WTC11 (cell line): ENCODE results near the gene PNCK. TPM values are rescaled to one million over a fixed set of nuclear protein-coding genes. Genes with fewer than 3 reads are reported as not detected.
A peak's percentile ranks its signal among the peaks of the same experiment; 100 is the strongest.

Experiments
- ATAC-seq: fragments of 200-7000 bp; cut with Tn5 transposase; 2 replicates; pipeline ENCODE4 v1.10.0; 2021; ENCODE audit warnings: mild to moderate bottlenecking, moderate library complexity
- CTCF ChIA-PET: fragments of 300-600 bp; sonication (Branson Sonifier 250); formaldehyde crosslinking; loops from one replicate; lab custom pipeline; 2021; ENCODE audit warnings: antibody characterized with exemption; lab: Charles Lee
- POLR2A ChIA-PET: fragments of 350-600 bp; sonication (Branson Sonifier 250); formaldehyde crosslinking; loops from one replicate; lab custom pipeline; 2021; ENCODE audit warnings: antibody characterized with exemption; lab: Charles Lee
- DNase-seq: peaks from one replicate; pipeline ENCODE4 v3.0.0; 2021; ENCODE audit warnings: low spot score
- H3K27ac Mint-ChIP-seq: 2 replicates; pipeline ENCODE4 v1.8.0; 2021; ENCODE audit warnings: mixed read lengths
- H3K27me3 Mint-ChIP-seq: 2 replicates; pipeline ENCODE4 v1.8.0; 2021; ENCODE audit warnings: low read depth, mild to moderate bottlenecking, moderate library complexity, mixed read lengths
- H3K36me3 Mint-ChIP-seq: 2 replicates; pipeline ENCODE4 v1.8.0; 2021; ENCODE audit warnings: mixed read lengths
- H3K4me1 Mint-ChIP-seq: 2 replicates; pipeline ENCODE4 v1.8.0; 2022; ENCODE audit warnings: mixed read lengths
- H3K4me3 Mint-ChIP-seq: 2 replicates; pipeline ENCODE4 v1.8.0; 2021; ENCODE audit warnings: mild to moderate bottlenecking, moderate library complexity, mixed read lengths
- H3K9me3 Mint-ChIP-seq: 2 replicates; pipeline ENCODE4 v1.8.0; 2021; ENCODE audit warnings: mixed read lengths
- EMX1 ChIP-seq: fragments of 250-450 bp; sonication (Bioruptor Pico); IDR thresholded peaks from 2 replicates; pipeline ENCODE4 v1.8.0; 2021; ENCODE audit warnings: mild to moderate bottlenecking
- ESRRA ChIP-seq: sonication (generic); formaldehyde crosslinking; IDR thresholded peaks from 2 replicates; pipeline ENCODE4 v1.8.1; 2022; ENCODE audit warnings: mild to moderate bottlenecking, missing genetic modification reagents, borderline replicate concordance
- SMAD3 ChIP-seq: sonication (generic); formaldehyde crosslinking; IDR thresholded peaks from 2 replicates; pipeline ENCODE4 v1.8.0; 2022; ENCODE audit warnings: missing genetic modification reagents, mild to moderate bottlenecking, borderline replicate concordance
- total RNA-seq: library from RNA; stranded (reverse); gene quantifications from 3 replicates; pipeline ENCODE4 v1.2.3, GENCODE V29; 2021
- TF ChIP-seq, protein P1 (sequence below): sonication (generic); formaldehyde crosslinking; IDR thresholded peaks from 2 replicates; pipeline ENCODE4 v1.8.0; 2023; ENCODE audit warnings: missing genetic modification reagents, mild to moderate bottlenecking, borderline replicate concordance
- TF ChIP-seq, protein P2 (sequence below): sonication (generic); formaldehyde crosslinking; IDR thresholded peaks from 2 replicates; pipeline ENCODE4 v1.8.0; 2022; ENCODE audit warnings: mild to moderate bottlenecking, missing genetic modification reagents
- TF ChIP-seq, protein P3 (sequence below): sonication (generic); formaldehyde crosslinking; IDR thresholded peaks from 2 replicates; pipeline ENCODE4 v1.8.1; 2023; ENCODE audit warnings: mild to moderate bottlenecking, missing genetic modification reagents, borderline replicate concordance
- TF ChIP-seq, protein P4 (sequence below): fragments of 250-450 bp; sonication (Bioruptor Pico); IDR thresholded peaks from 2 replicates; pipeline ENCODE4 v1.9.0; 2021; ENCODE audit warnings: mild to moderate bottlenecking, borderline replicate concordance

Gene PNCK
- total RNA-seq, 1 experiment from 2014 or later = 8.6 TPM

DNA sequence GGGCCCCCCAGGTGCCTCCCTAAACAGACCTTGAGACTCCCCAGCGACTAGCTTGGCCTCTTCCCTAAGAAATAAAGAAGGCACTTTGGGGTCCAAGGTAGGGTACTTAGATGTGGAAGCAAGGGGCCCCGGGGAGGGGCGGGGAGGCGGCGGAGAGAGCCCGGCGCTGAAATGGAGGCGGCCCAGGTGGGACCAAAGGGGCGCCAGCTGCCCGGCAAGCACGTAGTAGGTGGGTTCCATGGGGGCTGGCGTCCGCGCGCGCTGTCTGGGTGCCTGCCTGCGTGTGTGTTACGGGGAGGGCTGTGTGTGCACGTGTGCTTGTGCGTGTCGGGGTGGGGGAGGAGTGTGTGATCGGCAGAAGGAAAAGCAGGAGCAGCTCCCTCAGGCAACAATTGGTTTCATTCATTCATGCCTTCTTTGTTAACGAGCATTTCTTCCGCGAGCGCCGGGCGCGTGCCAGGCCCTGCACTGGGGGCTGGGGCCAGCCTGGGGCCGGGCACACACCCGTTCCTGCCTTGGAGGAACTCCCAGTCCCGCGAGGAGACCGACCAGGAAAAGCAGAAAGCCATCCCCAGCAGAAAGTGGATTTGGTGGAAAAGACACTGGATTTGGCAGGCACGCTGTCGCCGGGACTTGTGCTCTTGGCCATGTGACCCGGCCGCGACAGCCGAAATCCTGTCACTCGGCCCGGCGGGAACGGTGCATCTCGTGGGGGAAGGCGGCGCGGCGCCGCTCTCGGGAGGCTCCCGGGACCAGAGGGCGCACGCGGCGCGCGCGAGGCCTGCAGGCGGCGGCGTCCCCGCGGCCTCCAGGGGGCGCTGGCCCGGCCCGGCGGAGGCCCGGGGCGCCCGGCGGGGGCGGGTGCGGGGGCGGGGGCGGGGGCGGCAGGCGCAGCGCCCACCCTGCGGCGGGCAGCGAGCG, 29.9 kb downstream of the PNCK start:
- H3K4me1 Mint-ChIP-seq = peaks cover 10% of the 10 kb centered on the region
- CTCF ChIA-PET = interaction anchor here (0.8 to 10.6 kb wide), 27 partner anchors 7 to 611 kb away, joined by 3 to 153 read pairs (median 6); partner anchors contain the start of genes HAUS7 and SLC6A8
- no peak for DNase-seq
- TF ChIP-seq EMX1 (CRISPR knock-in tag) = no peak
- TF ChIP-seq, protein P1, sequence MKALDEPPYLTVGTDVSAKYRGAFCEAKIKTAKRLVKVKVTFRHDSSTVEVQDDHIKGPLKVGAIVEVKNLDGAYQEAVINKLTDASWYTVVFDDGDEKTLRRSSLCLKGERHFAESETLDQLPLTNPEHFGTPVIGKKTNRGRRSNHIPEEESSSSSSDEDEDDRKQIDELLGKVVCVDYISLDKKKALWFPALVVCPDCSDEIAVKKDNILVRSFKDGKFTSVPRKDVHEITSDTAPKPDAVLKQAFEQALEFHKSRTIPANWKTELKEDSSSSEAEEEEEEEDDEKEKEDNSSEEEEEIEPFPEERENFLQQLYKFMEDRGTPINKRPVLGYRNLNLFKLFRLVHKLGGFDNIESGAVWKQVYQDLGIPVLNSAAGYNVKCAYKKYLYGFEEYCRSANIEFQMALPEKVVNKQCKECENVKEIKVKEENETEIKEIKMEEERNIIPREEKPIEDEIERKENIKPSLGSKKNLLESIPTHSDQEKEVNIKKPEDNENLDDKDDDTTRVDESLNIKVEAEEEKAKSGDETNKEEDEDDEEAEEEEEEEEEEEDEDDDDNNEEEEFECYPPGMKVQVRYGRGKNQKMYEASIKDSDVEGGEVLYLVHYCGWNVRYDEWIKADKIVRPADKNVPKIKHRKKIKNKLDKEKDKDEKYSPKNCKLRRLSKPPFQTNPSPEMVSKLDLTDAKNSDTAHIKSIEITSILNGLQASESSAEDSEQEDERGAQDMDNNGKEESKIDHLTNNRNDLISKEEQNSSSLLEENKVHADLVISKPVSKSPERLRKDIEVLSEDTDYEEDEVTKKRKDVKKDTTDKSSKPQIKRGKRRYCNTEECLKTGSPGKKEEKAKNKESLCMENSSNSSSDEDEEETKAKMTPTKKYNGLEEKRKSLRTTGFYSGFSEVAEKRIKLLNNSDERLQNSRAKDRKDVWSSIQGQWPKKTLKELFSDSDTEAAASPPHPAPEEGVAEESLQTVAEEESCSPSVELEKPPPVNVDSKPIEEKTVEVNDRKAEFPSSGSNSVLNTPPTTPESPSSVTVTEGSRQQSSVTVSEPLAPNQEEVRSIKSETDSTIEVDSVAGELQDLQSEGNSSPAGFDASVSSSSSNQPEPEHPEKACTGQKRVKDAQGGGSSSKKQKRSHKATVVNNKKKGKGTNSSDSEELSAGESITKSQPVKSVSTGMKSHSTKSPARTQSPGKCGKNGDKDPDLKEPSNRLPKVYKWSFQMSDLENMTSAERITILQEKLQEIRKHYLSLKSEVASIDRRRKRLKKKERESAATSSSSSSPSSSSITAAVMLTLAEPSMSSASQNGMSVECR (CRISPR knock-in tag) = no peak
- TF ChIP-seq SMAD3 (CRISPR knock-in tag) = no peak
- no peak for TF ChIP-seq ESRRA (CRISPR knock-in tag)
- TF ChIP-seq, protein P2, sequence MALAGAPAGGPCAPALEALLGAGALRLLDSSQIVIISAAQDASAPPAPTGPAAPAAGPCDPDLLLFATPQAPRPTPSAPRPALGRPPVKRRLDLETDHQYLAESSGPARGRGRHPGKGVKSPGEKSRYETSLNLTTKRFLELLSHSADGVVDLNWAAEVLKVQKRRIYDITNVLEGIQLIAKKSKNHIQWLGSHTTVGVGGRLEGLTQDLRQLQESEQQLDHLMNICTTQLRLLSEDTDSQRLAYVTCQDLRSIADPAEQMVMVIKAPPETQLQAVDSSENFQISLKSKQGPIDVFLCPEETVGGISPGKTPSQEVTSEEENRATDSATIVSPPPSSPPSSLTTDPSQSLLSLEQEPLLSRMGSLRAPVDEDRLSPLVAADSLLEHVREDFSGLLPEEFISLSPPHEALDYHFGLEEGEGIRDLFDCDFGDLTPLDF (CRISPR knock-in tag) = no peak
- TF ChIP-seq, protein P3, sequence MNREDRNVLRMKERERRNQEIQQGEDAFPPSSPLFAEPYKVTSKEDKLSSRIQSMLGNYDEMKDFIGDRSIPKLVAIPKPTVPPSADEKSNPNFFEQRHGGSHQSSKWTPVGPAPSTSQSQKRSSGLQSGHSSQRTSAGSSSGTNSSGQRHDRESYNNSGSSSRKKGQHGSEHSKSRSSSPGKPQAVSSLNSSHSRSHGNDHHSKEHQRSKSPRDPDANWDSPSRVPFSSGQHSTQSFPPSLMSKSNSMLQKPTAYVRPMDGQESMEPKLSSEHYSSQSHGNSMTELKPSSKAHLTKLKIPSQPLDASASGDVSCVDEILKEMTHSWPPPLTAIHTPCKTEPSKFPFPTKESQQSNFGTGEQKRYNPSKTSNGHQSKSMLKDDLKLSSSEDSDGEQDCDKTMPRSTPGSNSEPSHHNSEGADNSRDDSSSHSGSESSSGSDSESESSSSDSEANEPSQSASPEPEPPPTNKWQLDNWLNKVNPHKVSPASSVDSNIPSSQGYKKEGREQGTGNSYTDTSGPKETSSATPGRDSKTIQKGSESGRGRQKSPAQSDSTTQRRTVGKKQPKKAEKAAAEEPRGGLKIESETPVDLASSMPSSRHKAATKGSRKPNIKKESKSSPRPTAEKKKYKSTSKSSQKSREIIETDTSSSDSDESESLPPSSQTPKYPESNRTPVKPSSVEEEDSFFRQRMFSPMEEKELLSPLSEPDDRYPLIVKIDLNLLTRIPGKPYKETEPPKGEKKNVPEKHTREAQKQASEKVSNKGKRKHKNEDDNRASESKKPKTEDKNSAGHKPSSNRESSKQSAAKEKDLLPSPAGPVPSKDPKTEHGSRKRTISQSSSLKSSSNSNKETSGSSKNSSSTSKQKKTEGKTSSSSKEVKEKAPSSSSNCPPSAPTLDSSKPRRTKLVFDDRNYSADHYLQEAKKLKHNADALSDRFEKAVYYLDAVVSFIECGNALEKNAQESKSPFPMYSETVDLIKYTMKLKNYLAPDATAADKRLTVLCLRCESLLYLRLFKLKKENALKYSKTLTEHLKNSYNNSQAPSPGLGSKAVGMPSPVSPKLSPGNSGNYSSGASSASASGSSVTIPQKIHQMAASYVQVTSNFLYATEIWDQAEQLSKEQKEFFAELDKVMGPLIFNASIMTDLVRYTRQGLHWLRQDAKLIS = no peak
- TF ChIP-seq, protein P4, sequence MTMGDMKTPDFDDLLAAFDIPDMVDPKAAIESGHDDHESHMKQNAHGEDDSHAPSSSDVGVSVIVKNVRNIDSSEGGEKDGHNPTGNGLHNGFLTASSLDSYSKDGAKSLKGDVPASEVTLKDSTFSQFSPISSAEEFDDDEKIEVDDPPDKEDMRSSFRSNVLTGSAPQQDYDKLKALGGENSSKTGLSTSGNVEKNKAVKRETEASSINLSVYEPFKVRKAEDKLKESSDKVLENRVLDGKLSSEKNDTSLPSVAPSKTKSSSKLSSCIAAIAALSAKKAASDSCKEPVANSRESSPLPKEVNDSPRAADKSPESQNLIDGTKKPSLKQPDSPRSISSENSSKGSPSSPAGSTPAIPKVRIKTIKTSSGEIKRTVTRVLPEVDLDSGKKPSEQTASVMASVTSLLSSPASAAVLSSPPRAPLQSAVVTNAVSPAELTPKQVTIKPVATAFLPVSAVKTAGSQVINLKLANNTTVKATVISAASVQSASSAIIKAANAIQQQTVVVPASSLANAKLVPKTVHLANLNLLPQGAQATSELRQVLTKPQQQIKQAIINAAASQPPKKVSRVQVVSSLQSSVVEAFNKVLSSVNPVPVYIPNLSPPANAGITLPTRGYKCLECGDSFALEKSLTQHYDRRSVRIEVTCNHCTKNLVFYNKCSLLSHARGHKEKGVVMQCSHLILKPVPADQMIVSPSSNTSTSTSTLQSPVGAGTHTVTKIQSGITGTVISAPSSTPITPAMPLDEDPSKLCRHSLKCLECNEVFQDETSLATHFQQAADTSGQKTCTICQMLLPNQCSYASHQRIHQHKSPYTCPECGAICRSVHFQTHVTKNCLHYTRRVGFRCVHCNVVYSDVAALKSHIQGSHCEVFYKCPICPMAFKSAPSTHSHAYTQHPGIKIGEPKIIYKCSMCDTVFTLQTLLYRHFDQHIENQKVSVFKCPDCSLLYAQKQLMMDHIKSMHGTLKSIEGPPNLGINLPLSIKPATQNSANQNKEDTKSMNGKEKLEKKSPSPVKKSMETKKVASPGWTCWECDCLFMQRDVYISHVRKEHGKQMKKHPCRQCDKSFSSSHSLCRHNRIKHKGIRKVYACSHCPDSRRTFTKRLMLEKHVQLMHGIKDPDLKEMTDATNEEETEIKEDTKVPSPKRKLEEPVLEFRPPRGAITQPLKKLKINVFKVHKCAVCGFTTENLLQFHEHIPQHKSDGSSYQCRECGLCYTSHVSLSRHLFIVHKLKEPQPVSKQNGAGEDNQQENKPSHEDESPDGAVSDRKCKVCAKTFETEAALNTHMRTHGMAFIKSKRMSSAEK = no peak
- TF ChIP-seq, all 79 proteins: peak for 0
- Mint-ChIP-seq H3K36me3 (no peaks in the 10 kb centered on the region), H3K27me3 (peaks cover 73% of the 10 kb centered on the region), H3K27ac (no peak overlapping the region), H3K9me3 (no peaks in the 10 kb centered on the region), H3K4me3 (peak overlapping the region; percentile 63)
- ATAC-seq = no peak
- POLR2A ChIA-PET = no interaction called here
